Chondrocyte (in vitro differentiated cells): ENCODE results near the gene GARS1. TPM values are rescaled to one million over a fixed set of nuclear protein-coding genes. Genes with fewer than 3 reads are reported as not detected.
A peak's percentile ranks its signal among the peaks of the same experiment; 100 is the strongest.
"Not testable (repeated sequence)": the region's sequence is repeated elsewhere in the genome, so short reads cannot be mapped to it uniquely, and the experiment has no call there.

Experiments
- DNase-seq: peaks from one replicate; pipeline ENCODE4 v3.0.0; 2021; ENCODE audit warnings: mixed read lengths, low spot score
- H3K27ac Mint-ChIP-seq: one replicate; pipeline ENCODE4 v1.8.0; 2021; ENCODE audit warnings: mild to moderate bottlenecking, moderate library complexity, mixed read lengths; ENCODE audit not compliant: unreplicated experiment
- H3K27me3 Mint-ChIP-seq: 2 replicates; pipeline ENCODE4 v1.8.0; 2021; ENCODE audit warnings: low read depth, mixed read lengths
- H3K36me3 Mint-ChIP-seq: 2 replicates; pipeline ENCODE4 v1.8.0; 2021; ENCODE audit warnings: low read depth, mixed read lengths
- H3K4me1 Mint-ChIP-seq: 2 replicates; pipeline ENCODE4 v1.8.0; 2021; ENCODE audit warnings: low read depth, mild to moderate bottlenecking, mixed read lengths
- H3K4me3 Mint-ChIP-seq: one replicate; pipeline ENCODE4 v1.8.0; 2021; ENCODE audit warnings: mild to moderate bottlenecking, moderate library complexity, mixed read lengths; ENCODE audit not compliant: unreplicated experiment
- H3K9me3 Mint-ChIP-seq: 2 replicates; pipeline ENCODE4 v1.8.0; 2021; ENCODE audit warnings: low read depth, mixed read lengths
- total RNA-seq: library from RNA; stranded (reverse); gene quantifications from 3 replicates; pipeline ENCODE4 v1.2.1, GENCODE V29; 2021
- TF ChIP-seq, protein P1 (sequence below): fragments of 200-600 bp; sonication (generic); IDR thresholded peaks from 2 replicates; pipeline ENCODE4 v1.5.0; 2021; ENCODE audit warnings: antibody characterized with exemption, mild to moderate bottlenecking, moderate library complexity

Gene GARS1
- total RNA-seq, 1 donor from 2014 or later: 581 TPM

DNA sequence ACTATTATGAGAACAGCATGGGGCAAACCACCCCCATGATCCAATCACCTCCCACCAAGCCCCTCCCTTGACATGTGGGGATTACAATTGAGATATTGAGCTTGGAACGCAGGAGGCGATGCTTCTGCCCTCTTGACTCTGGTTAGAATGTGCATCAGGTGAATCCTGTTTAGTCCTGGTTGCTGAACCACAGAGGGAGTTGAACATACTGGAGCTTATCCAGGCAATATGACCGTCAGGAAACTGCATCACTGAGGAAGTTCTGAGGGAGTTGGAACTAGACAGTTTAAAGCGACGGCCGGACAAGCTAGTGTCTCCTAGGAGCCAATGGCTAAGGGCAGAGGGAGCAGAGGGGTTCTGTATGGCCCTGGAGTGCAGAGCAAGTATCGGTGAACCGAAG is 31.8 kb upstream of the GARS1 start:
- TF ChIP-seq, protein P1, sequence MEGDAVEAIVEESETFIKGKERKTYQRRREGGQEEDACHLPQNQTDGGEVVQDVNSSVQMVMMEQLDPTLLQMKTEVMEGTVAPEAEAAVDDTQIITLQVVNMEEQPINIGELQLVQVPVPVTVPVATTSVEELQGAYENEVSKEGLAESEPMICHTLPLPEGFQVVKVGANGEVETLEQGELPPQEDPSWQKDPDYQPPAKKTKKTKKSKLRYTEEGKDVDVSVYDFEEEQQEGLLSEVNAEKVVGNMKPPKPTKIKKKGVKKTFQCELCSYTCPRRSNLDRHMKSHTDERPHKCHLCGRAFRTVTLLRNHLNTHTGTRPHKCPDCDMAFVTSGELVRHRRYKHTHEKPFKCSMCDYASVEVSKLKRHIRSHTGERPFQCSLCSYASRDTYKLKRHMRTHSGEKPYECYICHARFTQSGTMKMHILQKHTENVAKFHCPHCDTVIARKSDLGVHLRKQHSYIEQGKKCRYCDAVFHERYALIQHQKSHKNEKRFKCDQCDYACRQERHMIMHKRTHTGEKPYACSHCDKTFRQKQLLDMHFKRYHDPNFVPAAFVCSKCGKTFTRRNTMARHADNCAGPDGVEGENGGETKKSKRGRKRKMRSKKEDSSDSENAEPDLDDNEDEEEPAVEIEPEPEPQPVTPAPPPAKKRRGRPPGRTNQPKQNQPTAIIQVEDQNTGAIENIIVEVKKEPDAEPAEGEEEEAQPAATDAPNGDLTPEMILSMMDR: no peak
- DNase-seq: no peak
- Mint-ChIP-seq H3K4me1 (peaks cover 23% of the 10 kb centered on the region), H3K9me3 (no peaks in the 10 kb centered on the region), H3K27ac (no peak overlapping the region), H3K4me3 (no peak overlapping the region), H3K36me3 (peaks cover 6% of the 10 kb centered on the region), H3K27me3 (no peaks in the 10 kb centered on the region)

- no peak overlapping the region for H3K27ac Mint-ChIP-seq
Observed at GRCh38 chr7:30563326-30563942, 31.2 kb upstream of the GARS1 start.

GRCh38 chr7:30564243-30564892 is 30.3 kb upstream of the GARS1 start:
- Mint-ChIP-seq H3K36me3 (peaks cover 7% of the 10 kb centered on the region), H3K27ac (no peak overlapping the region), H3K4me1 (peaks cover 23% of the 10 kb centered on the region), H3K9me3 (no peaks in the 10 kb centered on the region), H3K27me3 (no peaks in the 10 kb centered on the region), H3K4me3 (no peak overlapping the region)
- no peak for DNase-seq
- TF ChIP-seq, protein P1: peak; percentile 96

More at GRCh38 chr7:30563326-30563942, 31.2 kb upstream of the GARS1 start:
- no peaks in the 10 kb centered on the region for H3K27me3 Mint-ChIP-seq
- H3K4me1 Mint-ChIP-seq: peaks cover 23% of the 10 kb centered on the region
- H3K36me3 Mint-ChIP-seq: peaks cover 6% of the 10 kb centered on the region
- no peak overlapping the region for H3K4me3 Mint-ChIP-seq
- TF ChIP-seq, protein P1: no peak
- no peak for DNase-seq
- H3K9me3 Mint-ChIP-seq: no peaks in the 10 kb centered on the region

DNA sequence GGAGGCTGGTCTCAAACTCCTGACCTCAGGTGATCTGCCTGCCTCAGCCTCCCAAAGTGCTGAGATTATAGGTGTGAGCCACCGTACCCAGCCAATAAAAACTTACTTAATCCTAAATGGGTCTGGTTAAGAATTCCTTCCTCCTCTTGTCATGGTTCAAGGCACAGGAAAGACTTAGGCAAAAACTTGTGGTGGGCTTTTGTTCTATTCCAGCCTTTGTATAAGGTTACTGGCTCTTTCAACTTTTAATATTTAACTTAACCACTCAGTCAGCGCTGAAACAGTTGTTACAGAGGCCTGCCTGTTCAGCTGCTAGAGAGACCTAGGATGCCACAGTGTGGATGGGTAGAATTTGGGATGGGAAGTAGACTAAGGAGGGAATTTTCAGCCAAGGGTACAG is 28.1 kb upstream of the GARS1 start:
- peaks cover 20% of the 10 kb centered on the region for H3K4me1 Mint-ChIP-seq
- no peak overlapping the region for H3K4me3 Mint-ChIP-seq
- peaks cover 11% of the 10 kb centered on the region for H3K36me3 Mint-ChIP-seq
- no peaks in the 10 kb centered on the region for H3K27me3 Mint-ChIP-seq
- no peak overlapping the region for H3K27ac Mint-ChIP-seq
- peaks cover 4% of the 10 kb centered on the region for H3K9me3 Mint-ChIP-seq
- TF ChIP-seq, protein P1: no peak
- DNase-seq: no peak

DNA sequence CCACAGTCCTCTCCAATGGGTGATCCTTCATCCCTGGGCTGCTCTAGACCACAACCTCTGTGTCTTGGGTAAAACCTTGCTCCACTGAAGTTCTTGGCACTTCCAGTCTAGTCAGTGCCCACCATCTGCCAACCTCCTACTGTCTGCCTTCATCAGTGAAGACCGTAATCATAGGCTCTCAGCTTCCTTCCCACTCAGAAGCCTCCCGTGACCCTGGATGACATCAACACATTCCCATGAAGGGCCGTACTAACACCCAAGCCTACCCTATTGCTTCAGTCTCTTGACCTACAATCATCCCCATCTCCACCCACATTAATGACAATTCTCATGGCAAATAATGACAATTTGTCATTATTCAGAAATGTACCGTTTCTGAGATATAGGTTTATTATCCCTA is 27.6 kb upstream of the GARS1 start:
- TF ChIP-seq, protein P1: no peak
- no peak for DNase-seq
- Mint-ChIP-seq H3K4me1 (peaks cover 20% of the 10 kb centered on the region), H3K27me3 (no peaks in the 10 kb centered on the region), H3K4me3 (no peak overlapping the region), H3K9me3 (peaks cover 4% of the 10 kb centered on the region), H3K27ac (peak overlapping the region; percentile 3), H3K36me3 (peaks cover 10% of the 10 kb centered on the region)

- not testable (repeated sequence) for H3K36me3 Mint-ChIP-seq, H3K4me3 Mint-ChIP-seq, H3K4me1 Mint-ChIP-seq, DNase-seq, H3K27me3 Mint-ChIP-seq, H3K27ac Mint-ChIP-seq, H3K9me3 Mint-ChIP-seq
Observed at GRCh38 chr7:30570238-30570637, 24.4 kb upstream of the GARS1 start.
